Ishikawa (cell line): ENCODE results near the gene SDK2.

Experiments
- CREB1 ChIP-seq: IDR thresholded peaks from 2 replicates; pipeline ENCODE4 v1.6.1; 2012; ENCODE audit warnings: low read depth
- EGR1 ChIP-seq: IDR thresholded peaks from 2 replicates; pipeline ENCODE4 v1.6.1; 2012
- EP300 ChIP-seq: IDR thresholded peaks from 2 replicates; pipeline ENCODE4 v1.6.1; 2012; ENCODE audit warnings: borderline replicate concordance
- FOXM1 ChIP-seq: IDR thresholded peaks from 2 replicates; pipeline ENCODE4 v1.6.1; 2012; ENCODE audit warnings: low read depth, borderline replicate concordance
- MAX ChIP-seq: IDR thresholded peaks from 2 replicates; pipeline ENCODE4 v1.6.1; 2012
- NFIC ChIP-seq: IDR thresholded peaks from 2 replicates; pipeline ENCODE4 v1.6.1; 2012
- RAD21 ChIP-seq: IDR thresholded peaks from 2 replicates; pipeline ENCODE4 v1.6.1; 2012; ENCODE audit warnings: low read depth
- REST ChIP-seq: IDR thresholded peaks from 2 replicates; pipeline ENCODE4 v1.6.1; 2012; ENCODE audit warnings: low read depth, mild to moderate bottlenecking
- TAF1 ChIP-seq: IDR thresholded peaks from 2 replicates; pipeline ENCODE4 v1.6.1; 2012; ENCODE audit warnings: low read depth, mild to moderate bottlenecking
- TCF12 ChIP-seq: IDR thresholded peaks from 2 replicates; pipeline ENCODE4 v1.6.1; 2012; ENCODE audit warnings: low read depth
- USF1 ChIP-seq: IDR thresholded peaks from 2 replicates; pipeline ENCODE4 v1.6.1; 2012
- YY1 ChIP-seq: IDR thresholded peaks from 2 replicates; pipeline ENCODE4 v1.6.1; 2012; ENCODE audit warnings: low read depth
- ZBTB7A ChIP-seq: IDR thresholded peaks from 2 replicates; pipeline ENCODE4 v1.6.1; 2012; ENCODE audit warnings: low read depth

- TF ChIP-seq USF1: no peak
- no peak for TF ChIP-seq ZBTB7A
- TF ChIP-seq FOXM1: no peak
- no peak for TF ChIP-seq TAF1
- no peak for TF ChIP-seq MAX
- no peak for TF ChIP-seq REST
- no peak for TF ChIP-seq EGR1
- no peak for TF ChIP-seq CREB1
- TF ChIP-seq RAD21: no peak
- no peak for TF ChIP-seq NFIC
- no peak for TF ChIP-seq TCF12
- no peak for TF ChIP-seq YY1
- no peak for TF ChIP-seq EP300
These were observed 198.8 kb downstream of the SDK2 start for GRCh38 chr17:73445466-73445865.
